SK-N-DZ (cell line): ENCODE measurements around the gene PAM16. TPM values are rescaled to one million over a fixed set of nuclear protein-coding genes. Genes with fewer than 3 reads are reported as not detected.
"Not testable (repeated sequence)": the region's sequence is repeated elsewhere in the genome, so short reads cannot be mapped to it uniquely, and the experiment has no call there.

Experiments
- DNase-seq: peaks from one replicate; pipeline ENCODE4 v3.0.0-alpha.2; 2015; ENCODE audit warnings: low spot score
- polyA plus RNA-seq, 2 experiments: library from polyadenylated mRNA; depleted of rRNA; stranded (reverse); fragments of >200 nt; gene quantifications; 2 replicates each; pipeline ENCODE4 v1.2.3, GENCODE V29; 2014

PAM16 gene
- polyA plus RNA-seq (2014; cell fraction: cytosol; rRNA removed), result 187 and 191 TPM in 2 replicates
- 181 and 215 TPM in 2 replicates for polyA plus RNA-seq (2014; cell fraction: nucleus; rRNA removed)

DNA sequence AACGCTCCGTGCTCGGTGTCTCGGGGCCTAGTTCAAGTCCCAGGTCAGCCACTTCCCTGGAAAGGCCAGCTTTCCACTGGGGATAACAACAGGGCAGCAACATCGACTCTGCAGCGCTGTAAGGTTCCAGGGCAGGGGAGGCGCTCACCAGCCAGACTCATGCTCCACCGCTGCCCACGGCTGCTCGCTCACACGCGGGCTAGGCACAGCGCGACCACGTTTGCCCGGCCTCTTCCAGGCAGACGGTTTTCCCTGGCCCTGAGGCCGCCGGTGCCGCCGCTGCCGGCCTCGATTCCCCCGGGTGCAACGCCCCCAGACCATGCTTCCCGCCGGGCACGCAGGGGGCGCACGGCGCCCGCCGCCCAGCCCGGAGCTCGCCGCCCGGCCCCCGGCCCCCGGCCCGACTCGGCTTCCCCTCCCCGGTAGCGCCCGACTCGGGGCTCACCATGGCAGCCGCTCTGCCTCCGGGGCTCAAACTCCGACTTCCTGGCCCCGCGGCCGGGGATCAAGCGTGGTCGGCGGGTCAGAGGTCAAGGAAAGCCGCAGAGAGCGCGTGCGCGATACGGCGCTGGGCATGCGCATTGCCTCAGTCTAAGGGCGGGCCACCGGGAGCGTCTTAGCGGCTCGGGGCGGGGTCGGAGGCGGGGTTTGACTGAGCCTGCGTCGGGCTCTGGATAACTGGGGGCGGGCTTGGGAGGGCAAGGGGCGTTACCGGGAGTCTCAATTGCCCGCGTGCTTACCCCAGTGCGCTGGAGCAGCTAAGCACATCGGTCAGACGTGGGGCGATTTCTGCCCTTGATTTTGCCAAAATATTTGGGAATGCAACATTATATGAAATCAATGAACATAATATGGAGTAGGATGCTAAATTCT, at the start of gene PAM16:
Gene PAM16 (minus strand): TSS at position 535 of the 873 bp plus-strand sequence. CDS start 87 bp downstream, at position 448.
- peak; percentile 94 for DNase-seq

DNA sequence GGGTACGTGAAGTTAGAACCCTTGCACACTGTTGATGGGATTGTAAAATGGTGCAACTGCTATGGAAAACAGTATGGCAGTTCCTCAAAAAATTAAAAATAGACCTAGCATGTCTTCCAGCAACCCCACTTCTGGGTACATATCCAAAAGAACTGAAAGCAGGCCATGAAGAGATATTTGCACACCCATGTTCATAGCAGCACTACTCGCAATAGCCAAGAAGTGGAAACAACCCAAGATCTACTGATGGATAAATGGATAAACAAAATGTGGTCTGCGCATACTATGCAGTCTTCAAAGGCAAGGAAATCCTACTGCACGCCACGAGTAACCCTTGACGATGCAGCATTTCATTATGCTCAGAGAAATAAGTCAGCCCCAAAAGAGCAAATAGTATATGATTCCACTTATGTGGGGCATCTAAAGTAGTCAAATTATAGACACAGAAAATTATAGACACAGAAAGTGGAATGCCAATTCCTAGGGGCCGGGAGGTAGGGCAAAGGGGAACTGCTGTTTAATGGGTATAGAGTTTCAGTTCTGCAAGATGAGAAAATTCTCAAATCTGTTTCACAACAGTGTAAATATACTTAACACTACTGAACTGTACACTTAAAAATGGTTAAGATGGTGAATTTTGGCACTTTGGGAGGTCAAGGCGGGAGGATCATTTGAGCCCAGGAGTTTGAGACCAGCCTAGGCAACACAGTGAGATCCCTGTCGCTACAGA, 48.0 kb upstream of the PAM16 start:
- no peak for DNase-seq

DNA sequence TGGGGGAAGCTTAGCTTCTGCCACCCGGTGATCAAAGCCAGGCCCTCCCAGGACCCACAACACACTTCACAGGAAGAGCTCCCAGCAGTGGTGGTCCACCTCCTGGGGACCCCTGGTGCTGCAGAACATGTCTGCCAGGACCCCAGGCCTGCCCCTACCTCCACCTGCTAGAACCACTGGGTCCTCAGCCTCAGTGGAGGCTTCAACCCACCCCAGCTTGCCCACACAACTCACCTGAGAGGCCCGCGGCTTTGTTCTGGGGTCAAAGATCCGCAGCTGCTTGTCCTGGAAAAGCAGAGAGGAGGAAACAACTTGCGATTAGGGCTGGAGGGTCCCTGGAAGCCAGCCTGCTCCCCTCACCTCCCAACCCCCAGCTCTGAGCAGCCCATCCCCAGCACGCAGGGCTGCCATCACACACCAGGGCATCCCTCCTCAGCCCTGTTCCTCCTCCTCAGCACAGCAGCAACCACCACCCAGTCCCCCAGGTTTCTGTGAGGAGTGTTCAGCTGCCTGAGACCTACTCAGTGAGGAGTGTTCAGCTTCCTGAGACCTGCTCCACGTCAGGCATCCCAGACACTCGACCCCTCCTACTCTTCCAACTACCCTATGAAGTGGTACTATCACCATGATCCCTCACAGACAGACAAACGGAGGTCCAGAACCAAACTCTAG, 44.1 kb upstream of the PAM16 start:
- DNase-seq, result no peak

DNA sequence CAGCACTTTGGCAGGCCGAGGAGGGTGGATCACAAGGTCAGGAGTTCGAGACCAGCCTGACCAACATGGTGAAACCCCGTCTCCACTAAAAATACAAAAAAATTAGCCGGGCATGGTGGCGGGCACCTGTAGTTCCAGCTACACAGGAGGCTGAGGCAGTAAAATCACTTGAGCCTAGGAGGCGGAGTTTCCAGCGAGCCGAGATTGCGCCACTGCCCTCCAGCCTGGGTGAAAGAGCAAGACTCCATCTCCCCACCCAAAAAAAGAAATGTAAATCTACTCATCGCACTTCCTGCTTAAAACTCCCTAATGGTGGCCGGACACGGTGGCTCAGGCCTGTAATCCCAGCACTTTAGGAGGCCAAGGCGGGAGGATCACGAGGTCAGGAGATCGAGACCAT, 42.7 kb upstream of the PAM16 start:
- DNase-seq, result not testable (repeated sequence)

DNA sequence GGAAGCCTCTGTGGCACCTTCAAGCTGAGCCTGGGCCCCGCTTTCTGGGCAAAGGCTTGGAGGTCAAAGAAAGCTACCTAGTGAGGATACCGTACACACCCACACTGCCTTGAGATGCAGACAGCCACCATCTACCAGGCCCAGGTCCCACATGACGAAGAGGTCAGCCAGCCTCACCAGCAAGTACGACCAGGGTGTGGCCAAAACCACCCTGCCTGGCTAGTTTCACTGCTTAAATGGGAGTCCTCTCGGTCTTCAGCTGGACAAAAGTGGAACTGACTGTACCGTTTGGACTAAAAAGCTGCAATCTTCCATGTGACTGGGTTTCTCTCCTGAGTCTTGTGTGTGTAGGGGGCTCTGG, 42.1 kb upstream of the PAM16 start:
- DNase-seq, result no peak

DNA sequence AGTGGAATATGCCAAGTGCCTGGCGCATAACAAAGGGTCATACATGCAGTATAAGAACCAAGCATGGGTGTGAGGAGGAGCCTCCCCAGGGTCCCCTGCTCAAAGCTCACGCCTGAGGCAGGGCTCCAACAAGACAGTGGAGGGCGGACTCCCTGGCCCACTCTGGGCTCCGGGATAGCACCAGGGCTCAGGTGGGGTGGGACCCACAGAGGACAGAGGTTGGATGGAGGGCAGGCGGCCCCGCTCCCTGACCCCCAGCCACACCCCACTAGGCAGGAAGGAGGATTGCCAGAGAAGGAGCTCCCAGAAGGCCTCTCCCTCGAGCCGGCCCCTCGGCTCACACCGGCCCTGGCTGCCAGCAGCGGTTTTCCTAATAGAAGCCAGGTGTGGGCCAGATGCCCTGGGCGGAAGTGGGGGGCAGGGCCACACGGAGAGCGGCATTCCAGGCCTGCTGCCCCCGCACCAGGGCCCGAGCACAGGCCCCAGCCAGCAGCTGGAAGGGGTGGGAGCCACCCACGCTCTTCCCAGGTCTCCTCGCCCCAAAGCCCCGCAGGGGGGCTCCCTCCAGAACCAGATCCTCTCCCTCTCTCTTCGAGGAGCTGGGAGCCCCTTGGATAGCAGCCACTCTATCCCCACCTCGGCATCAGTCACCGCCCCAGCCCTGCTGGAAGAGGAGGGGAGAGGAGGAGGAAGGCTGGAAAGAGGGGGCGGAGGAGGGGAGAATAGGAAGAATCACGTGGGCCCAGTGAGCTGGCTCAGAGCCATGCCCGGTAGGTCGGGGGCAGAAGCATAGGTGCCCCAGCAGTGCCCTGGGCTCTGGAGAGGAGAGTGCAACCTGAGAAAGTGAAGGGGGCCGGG, 41.5 kb upstream of the PAM16 start:
- peak; percentile 89 for DNase-seq

DNA sequence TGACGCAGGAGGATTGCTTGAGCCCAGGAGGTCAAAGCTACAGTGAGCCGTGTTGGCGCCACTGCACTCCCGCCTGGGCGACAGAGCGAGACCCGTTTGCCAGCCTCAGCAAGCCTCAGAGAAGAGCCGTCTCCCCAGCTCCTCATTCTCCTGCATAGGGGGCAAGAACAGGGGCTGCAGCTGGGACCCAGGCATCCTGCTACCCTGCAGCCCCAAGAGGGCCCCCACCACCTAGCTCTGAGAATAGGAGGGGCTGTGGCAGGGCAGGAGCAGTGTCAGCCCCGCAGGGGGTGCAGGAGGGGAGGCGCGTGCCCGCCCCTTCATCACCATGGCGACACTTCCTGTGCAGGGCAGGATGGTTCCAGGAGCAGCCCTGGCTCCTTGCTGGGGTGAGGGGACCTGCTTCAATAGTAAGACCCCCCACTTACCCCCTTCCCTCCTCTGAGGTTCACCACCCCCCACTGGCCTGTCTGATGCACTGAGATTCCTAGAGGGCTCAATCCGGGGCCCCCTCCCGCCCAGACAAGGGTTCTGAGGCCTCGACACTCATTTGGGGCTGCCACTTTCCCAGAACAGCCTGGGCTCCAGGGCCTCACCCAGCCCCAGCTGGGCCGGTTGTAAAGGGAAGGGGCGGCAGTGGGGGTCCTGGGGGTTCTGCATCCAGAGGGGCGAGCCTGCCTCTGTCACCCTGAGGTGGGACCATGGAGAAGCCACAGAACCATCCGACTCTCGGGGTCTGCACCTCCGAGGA, 40.7 kb upstream of the PAM16 start:
- DNase-seq, result no peak

DNA sequence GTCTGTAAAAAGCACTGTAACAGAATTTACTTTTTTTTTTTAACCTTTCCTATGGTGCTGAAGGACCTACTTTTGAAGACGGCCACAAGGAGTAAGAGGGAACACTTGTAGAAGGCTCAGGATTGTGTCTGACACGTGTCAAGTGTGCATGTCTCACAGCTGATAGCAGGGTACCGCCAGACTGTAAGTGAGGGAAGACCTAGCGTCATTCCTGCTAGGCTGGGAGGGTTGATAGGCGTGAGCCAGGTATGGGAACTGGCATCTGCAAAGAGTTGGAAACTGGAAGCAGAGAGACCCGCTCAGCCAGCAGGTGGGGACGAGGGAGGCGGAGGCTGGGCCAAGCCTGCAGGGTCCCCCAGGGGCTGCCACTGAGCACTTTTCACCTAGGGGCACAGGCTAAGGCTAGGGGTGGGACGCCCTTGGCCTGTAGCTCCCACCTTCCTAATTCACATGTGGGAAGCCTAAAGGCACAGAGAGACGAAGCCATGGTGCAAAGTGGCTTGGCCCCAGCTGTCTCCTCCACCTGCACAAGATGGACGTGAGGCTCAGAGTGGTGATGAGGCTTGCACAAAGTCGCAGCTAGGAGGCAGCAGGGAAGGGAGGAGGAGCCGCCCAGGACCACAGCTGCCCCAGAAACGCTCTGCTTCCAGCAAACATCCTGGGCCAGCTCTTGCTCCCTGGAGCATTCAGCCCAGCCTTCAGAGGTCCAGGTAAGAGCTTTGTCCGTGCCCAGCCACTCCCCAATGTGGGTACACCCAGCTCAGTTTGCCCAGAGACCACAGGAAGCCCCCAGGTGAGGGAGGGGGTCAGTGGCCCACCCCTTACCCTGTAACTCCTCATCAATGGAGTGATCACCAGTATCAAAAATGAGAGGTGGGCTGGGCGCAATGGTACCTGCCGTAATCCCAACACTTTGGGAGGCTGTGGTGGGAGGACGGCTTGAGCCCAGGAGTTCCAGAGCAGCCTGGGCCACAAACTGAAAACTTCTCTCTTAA, 39.4 kb upstream of the PAM16 start:
- DNase-seq, result no peak

DNA sequence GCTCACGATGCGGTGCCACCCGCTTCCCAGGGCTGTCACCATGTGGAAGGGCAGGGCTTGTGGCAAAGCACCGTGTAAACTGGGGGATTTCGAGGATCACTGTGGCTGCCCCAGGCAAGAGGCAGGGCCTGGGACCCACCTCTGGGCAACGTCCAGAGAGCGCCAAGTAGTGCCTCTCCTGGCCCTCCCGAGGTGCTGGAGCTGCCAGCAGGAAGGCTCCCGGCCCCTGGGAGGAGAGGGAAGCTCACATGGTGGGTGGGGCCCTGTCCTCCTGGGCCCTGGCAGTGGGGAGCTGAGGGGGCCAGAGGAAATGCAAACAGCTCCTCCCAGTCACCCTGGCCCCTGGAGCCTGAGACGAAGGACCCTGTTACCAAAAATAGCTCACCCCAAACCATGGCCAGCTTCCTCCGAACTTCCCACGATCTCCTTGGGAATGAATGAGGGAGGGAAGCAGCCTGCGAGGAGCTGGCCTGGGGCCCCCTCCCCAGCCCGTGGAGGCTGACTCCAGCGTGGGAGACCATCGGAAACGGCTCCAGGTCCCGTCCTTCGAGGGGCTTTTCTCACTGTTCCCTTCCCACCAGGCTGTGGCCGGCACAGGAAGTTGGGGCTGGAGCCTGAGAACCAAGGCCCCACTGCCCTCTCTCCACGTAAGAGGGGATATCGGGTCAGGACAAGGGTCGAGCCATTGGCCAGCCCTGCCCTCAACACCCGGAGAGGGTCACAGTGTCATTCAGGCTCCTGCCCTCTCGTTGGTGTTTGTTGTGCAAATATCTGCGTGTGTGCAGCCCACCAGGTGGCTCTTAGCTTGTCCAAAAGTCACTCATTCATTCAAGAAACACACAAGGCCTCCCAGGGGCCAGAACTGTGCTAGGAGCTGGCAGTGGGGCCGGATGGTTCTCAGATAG, 38.2 kb upstream of the PAM16 start:
- DNase-seq, result no peak

DNA sequence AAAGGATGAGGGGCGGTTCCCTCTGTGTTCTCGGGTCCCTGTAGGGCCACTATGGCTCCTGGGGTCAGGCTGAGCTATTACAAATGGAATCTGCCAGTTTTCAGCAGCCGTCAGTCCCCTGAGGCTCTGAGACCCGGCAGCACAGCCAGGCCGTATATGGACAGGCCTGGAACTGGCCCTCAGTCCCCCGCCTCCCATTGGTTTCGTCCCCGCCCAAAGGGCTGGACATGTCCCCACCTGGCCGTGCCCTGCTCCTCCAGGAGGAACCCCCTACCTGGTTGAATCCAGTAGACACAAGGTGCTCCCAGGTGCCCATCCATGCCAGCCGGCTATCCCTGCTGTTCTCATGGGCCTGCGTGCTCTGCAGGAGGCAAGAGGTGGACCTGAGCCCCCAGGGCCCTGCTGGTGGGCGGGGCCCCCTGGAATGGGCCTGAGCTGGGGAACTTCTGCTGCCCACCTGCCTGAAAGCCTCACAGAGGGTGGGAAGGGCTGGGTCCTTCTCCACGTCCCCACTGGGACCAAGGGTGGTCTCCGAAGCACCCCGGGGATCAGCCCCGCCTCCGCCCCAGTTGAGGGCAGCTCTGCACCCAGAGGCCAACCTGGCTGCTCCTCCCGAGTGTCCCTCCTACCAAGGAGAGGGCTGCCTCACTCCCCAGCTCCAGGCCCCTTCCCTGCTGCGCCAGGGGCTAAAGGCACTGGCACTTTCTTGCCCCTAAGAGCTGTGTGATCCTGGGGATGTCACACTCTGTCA, 37.3 kb upstream of the PAM16 start:
- no peak for DNase-seq

DNA sequence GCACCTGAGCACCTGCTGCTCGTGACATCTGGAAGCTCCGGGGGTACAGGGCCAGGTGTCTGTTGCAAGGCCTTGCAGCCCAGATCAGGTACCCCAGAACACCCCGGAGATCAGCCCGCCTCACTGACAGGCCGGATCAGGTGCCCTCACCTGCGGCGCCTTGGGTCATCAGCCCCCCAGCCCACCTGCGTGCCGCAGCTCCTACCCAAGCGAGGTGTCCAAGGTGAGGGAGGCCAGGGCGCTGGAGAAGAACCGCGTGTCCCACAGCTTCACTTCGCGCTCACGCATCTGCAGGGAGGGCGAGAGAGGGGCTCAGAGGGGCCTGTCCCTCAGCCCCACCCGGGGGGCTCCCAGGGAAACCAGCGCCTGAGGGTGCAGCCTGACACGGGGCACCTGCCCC, 36.7 kb upstream of the PAM16 start:
- no peak for DNase-seq

DNA sequence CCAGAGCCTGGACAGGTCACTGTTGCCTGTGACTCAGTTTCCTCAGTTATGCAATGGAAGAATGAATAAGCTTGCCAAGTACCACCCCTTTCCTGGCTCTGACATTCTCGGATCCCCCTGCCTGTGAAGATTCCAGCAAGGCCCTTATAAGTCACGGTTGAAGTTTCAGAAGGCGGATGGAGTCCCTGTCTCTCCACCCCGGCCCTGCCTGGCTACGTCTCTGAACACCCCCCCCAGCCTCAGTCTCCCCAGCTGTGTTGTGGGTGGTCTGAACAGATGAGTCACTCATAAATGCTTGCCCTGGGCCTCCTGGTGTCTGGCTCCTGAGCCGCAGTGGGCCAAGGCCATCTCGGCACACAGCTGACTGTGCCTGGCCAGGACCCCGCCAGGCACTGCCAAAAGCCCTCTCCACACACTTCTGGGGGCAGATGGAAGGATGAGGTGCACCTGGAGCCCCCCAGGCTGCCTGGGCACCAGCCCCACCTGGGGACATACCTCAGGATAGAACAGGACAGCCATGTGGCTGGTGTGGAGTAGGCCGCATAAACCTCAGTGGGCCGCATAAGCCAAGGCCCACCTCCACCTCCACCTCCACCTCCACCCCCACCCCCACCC, 35.9 kb upstream of the PAM16 start:
- DNase-seq, result no peak

DNA sequence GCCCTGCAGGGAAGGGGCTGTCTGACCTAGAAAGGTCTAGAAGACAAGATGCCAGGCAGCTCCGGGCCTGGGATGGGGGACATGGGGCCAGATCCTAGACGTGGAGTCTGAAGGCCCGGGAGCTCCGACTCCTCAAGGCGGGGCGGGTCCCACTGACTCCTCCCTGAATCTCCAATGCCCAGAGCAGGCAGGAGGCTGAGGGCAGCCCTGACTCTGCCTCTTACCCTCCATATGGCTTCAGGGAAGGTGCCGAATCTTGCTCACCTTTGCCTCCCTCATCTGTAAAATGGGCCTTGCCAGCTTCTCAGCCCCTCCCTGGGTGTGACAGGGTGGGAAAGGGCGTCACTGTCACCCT, 35.3 kb upstream of the PAM16 start:
- no peak for DNase-seq

DNA sequence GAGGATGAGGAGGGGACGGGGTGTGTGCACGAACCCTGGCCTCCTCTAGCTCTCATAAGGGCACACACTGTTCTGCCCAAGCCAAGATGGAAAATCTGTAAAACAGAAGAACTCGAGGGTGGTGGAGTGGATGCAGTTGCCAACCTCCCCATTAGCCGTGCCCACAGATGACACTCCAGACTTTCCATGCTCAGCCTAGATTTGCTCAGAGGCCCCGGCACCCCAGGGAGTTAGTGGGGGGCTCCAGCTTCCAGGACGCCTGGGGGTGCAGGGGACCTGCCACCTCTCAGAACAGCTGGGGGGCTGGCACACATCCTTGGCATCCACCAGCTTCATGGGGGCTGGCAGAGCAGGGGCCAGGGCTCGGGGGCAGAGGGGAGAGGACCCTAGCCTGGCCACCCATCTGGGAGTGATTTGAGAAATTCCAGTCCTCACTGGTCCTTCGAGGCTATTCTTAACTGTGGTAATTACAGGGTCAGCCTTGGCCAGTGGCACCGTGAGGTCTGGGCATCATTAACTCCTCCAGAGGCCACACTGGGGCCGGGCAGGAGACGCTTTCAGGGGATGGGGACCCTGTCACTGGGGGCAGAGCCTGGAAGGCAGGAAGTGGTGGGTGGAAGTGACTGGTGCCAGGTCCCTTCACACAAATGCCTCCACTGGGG, 34.8 kb upstream of the PAM16 start:
- DNase-seq, result no peak

DNA sequence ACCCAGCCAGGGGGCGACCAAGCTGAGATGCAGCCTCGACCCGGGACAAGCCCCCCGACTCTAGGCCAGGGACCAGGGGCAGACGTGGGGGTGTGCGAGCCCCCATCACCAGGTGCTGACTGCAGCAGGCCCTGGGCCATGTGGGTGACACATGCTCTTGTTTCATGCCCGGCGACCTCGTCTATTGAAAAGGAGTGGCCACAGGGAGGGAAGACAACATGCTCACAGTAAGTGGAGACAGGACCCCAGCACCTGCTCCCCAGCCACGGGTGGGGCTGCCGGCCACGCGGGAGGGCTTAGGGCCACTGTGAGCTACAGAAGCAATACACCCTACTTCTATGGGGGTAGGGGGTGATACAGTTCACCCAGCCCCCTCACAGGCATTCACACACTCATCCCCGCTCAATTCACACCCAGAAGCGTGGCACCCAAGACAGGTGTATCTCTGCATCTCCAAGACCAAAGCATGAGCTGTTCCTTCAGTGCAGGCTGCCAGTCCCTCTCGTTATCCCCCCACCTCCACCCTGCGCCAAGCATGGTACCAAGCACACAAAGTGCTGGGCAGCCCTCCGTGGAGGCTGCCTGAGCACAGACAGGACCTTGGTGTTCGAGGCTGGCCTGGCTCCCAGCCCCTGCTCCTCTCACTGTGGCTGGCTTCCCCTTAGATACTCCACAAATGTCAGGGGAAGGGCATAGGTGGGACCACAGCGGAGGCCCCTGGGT, 34.1 kb upstream of the PAM16 start:
- DNase-seq, result no peak

DNA sequence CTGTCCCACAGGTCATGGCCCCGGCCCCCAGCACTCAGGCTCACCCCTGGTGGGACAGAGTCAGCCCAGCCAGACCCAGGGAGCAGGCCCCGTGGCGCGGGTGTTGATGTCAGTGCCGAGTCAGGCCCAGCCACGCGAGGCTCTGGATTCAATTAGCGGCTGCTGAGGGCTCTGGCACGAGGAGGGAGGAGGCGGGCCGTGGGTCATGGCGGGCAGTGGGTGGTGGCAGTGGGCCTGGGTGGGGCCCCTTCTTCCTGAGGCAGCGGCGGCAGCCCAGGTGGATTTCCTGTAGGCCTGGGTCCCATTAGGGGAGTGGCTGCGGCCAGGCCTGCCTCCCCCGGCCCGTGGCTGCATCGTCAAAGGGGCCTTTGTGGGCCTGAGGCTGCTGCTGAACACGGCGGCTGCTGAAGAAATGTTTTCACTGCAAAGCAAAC, 33.4 kb upstream of the PAM16 start:
- peak; percentile 68 for DNase-seq
